Neural cell (in vitro differentiated cells): Measurements from ENCODE around the gene PHF2. TPM values are rescaled to one million over a fixed set of nuclear protein-coding genes. Genes with fewer than 3 reads are reported as not detected.

Source experiments
- H2AFZ ChIP-seq: fragments of 200-600, 300-800 bp; sonication (generic), shearing (Covaris generic); 2 replicates; pipeline ENCODE4 v1.6.0; 2014; ENCODE audit warnings: low read depth, mild to moderate bottlenecking, antibody characterized with exemption, low read length, moderate library complexity
- H3F3A ChIP-seq: fragments of 200-600 bp; shearing (Covaris generic); 2 replicates; pipeline ENCODE4 v1.6.1; 2016; ENCODE audit warnings: mild to moderate bottlenecking, moderate library complexity, mixed read lengths, antibody characterized with exemption, low read length; ENCODE audit not compliant: insufficient read depth, poor library complexity, severe bottlenecking
- H3K27ac ChIP-seq: fragments of 200-600, 300-800 bp; sonication (generic), shearing (Covaris generic); 2 replicates; pipeline ENCODE4 v1.5.1; 2014; ENCODE audit warnings: mild to moderate bottlenecking, low read length, moderate library complexity
- H3K27me3 ChIP-seq: fragments of 300-800, 200-600 bp; sonication (generic), shearing (Covaris generic); 2 replicates; pipeline ENCODE4 v1.6.0; 2014; ENCODE audit warnings: mild to moderate bottlenecking, low read depth, low read length, moderate library complexity; ENCODE audit not compliant: insufficient read depth
- H3K36me3 ChIP-seq: fragments of 300-800, 200-600 bp; sonication (generic), shearing (Covaris generic); 2 replicates; pipeline ENCODE4 v1.5.1; 2014; ENCODE audit warnings: mild to moderate bottlenecking, antibody characterized with exemption, low read length, moderate library complexity; ENCODE audit not compliant: insufficient read depth
- H3K4me2 ChIP-seq: fragments of 300-800, 200-600 bp; sonication (generic), shearing (Covaris generic); 2 replicates; pipeline ENCODE4 v1.6.0; 2014; ENCODE audit warnings: mild to moderate bottlenecking, low read length
- H3K4me3 ChIP-seq: fragments of 300-800, 200-600 bp; sonication (generic), shearing (Covaris generic); 2 replicates; pipeline ENCODE4 v1.5.1; 2014; ENCODE audit warnings: mild to moderate bottlenecking, low read length, moderate library complexity
- H3K79me2 ChIP-seq: fragments of 200-600 bp; shearing (Covaris generic); replicated peaks from 2 replicates; pipeline ENCODE4 v1.6.0; 2014; ENCODE audit warnings: mild to moderate bottlenecking, low read length, moderate library complexity; ENCODE audit not compliant: insufficient read depth
- H3K9ac ChIP-seq: fragments of 300-800, 200-600 bp; sonication (generic), shearing (Covaris generic); 2 replicates; pipeline ENCODE4 v1.6.1; 2016; ENCODE audit warnings: mild to moderate bottlenecking, low read length, mixed read lengths
- H3K9me2 ChIP-seq: fragments of 200-600 bp; shearing (Covaris generic); 2 replicates; pipeline ENCODE4 v1.6.1; 2016; ENCODE audit warnings: mild to moderate bottlenecking, low read length, mixed read lengths; ENCODE audit not compliant: insufficient read depth
- H3K9me3 ChIP-seq: fragments of 200-600, 300-800 bp; sonication (generic), shearing (Covaris generic); 2 replicates; pipeline ENCODE4 v1.6.1; 2016; ENCODE audit warnings: mild to moderate bottlenecking, mixed run types, low read length, moderate library complexity, mixed read lengths
- H4K20me1 ChIP-seq: fragments of 200-600 bp; shearing (Covaris generic); 2 replicates; pipeline ENCODE4 v1.6.1; 2016; ENCODE audit warnings: mild to moderate bottlenecking, mixed run types; ENCODE audit not compliant: insufficient read depth
- CTCF ChIP-seq: fragments of 450-650 bp; IDR thresholded peaks from 2 replicates; pipeline ENCODE4 v1.5.1; 2014; ENCODE audit warnings: antibody characterized with exemption, mild to moderate bottlenecking, moderate library complexity; ENCODE audit not compliant: poor library complexity, severe bottlenecking
- EP300 ChIP-seq: fragments of 450-650 bp; conservative IDR thresholded peaks from 2 replicates; pipeline ENCODE4 v1.6.1; 2014; ENCODE audit warnings: antibody characterized with exemption, mild to moderate bottlenecking, moderate library complexity; ENCODE audit not compliant: poor library complexity, severe bottlenecking
- EZH2 ChIP-seq: fragments of 200-600, 300-800 bp; shearing (Covaris generic), sonication (generic); IDR thresholded peaks from 2 replicates; pipeline ENCODE4 v1.6.1; 2014; ENCODE audit warnings: antibody characterized with exemption, low read length, borderline replicate concordance, mild to moderate bottlenecking; ENCODE audit not compliant: insufficient read depth, poor library complexity, severe bottlenecking
- MXI1 ChIP-seq: fragments of 450-650 bp; conservative IDR thresholded peaks from 2 replicates; pipeline ENCODE4 v1.6.1; 2014; ENCODE audit warnings: antibody characterized with exemption, mild to moderate bottlenecking; ENCODE audit not compliant: poor library complexity, severe bottlenecking
- POLR2AphosphoS5 ChIP-seq: IDR thresholded peaks from 2 replicates; pipeline ENCODE4 v1.6.1; 2012
- RAD21 ChIP-seq: fragments of 450-650 bp; conservative IDR thresholded peaks from 2 replicates; pipeline ENCODE4 v1.6.1; 2014; ENCODE audit warnings: antibody characterized with exemption, mild to moderate bottlenecking, moderate library complexity
- REST ChIP-seq: IDR thresholded peaks from 2 replicates; pipeline ENCODE4 v1.6.1; 2012; ENCODE audit warnings: borderline replicate concordance
- SMC3 ChIP-seq: fragments of 450-650 bp; conservative IDR thresholded peaks from 2 replicates; pipeline ENCODE4 v1.6.1; 2014; ENCODE audit warnings: antibody characterized with exemption, mild to moderate bottlenecking, moderate library complexity; ENCODE audit not compliant: poor library complexity
- TAF1 ChIP-seq: IDR thresholded peaks from 2 replicates; pipeline ENCODE4 v1.6.1; 2012; ENCODE audit warnings: low read depth
- polyA plus RNA-seq: library from polyadenylated mRNA; depleted of rRNA; stranded (reverse); fragments of >200 nt; gene quantifications from 2 replicates; pipeline ENCODE4 v1.2.3, GENCODE V29; 2014

The PHF2 gene
- polyA plus RNA-seq, 1 donor from 2014 or later: 42.4 TPM

GRCh38 chr9:93569621-93570174 lies 6.7 kb upstream of the PHF2 start:
- TF ChIP-seq POLR2AphosphoS5: no peak
- TF ChIP-seq EP300: no peak
- TF ChIP-seq TAF1: no peak
- no peak for TF ChIP-seq MXI1
- no peak for TF ChIP-seq SMC3
- TF ChIP-seq EZH2: no peak
- no peak for TF ChIP-seq REST
- no peak for TF ChIP-seq RAD21
- TF ChIP-seq CTCF: no peak
- no peak overlapping the region for H2AFZ ChIP-seq

GRCh38 chr9:93572221-93572620 lies 4.2 kb upstream of the PHF2 start:
- no peak for TF ChIP-seq EZH2
- no peak for TF ChIP-seq RAD21
- TF ChIP-seq MXI1: no peak
- TF ChIP-seq REST: no peak
- TF ChIP-seq TAF1: no peak
- TF ChIP-seq POLR2AphosphoS5: no peak
- TF ChIP-seq EP300: no peak
- TF ChIP-seq SMC3: no peak
- no peak for TF ChIP-seq CTCF
- no peak overlapping the region for H3K4me3 ChIP-seq
- H3K36me3 ChIP-seq: no peaks in the 10 kb centered on the region
- no peak overlapping the region for H3K27ac ChIP-seq
- no peaks in the 10 kb centered on the region for H3K9me2 ChIP-seq
- H3K79me2 ChIP-seq: peaks cover 20% of the 10 kb centered on the region
- no peaks in the 10 kb centered on the region for H4K20me1 ChIP-seq
- no peaks in the 10 kb centered on the region for H3K9me3 ChIP-seq
- H3K9ac ChIP-seq: no peak overlapping the region
- no peaks in the 10 kb centered on the region for H3K27me3 ChIP-seq
- no peak overlapping the region for H2AFZ ChIP-seq
- H3K4me2 ChIP-seq: no peak overlapping the region
- H3F3A ChIP-seq: no peaks in the 10 kb centered on the region

More at GRCh38 chr9:93569621-93570174, 6.7 kb upstream of the PHF2 start:
- Histone ChIP-seq H3F3A (no peaks in the 10 kb centered on the region), H3K4me3 (no peak overlapping the region), H3K79me2 (peaks cover 6% of the 10 kb centered on the region), H3K4me2 (no peak overlapping the region), H3K9ac (no peak overlapping the region), H3K9me3 (no peaks in the 10 kb centered on the region), H3K36me3 (no peaks in the 10 kb centered on the region), H3K27me3 (no peaks in the 10 kb centered on the region), H3K9me2 (no peaks in the 10 kb centered on the region), H3K27ac (no peak overlapping the region), H4K20me1 (no peaks in the 10 kb centered on the region)
